ENCODE data around the gene PPP1R26.

The PPP1R26 gene

DNA sequence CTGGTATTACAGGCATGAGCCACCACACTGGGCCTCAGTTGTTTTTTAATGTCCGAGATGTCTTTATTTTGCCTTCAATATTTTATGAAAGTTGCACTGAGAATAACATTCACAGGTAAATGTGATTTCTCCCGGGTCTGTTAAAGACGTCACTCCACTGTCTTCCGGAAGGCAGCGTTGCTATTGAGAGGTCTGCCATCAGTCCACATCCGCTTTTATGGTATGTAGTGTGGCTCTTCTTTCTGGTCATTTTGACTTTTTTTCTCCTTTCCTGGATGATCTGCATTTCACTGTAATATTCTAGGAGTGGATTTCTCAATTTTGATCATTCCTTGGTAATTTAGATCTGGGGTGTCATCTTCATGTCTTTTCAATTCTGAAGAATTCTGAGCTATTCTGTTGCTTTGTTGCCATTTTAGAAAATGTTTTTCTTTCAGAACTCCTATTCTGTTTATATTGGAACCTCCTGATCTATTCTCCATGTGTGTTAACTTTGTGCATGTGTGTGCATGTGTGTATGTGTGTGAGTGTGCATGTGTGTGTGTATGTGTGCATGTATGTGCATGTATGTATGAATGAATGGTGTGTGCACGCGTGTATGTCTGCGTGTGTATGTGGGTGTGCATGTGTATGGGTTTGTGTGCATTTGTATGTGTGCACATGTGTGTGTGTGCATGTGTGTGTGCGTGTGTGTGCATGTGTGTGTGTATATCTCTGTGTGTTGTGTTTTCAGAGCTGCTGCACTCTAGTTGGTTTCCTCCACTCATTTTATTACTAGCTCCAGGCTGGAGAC lies 39.8 kb downstream of the PPP1R26 start:
- Histone ChIP-seq H3K27ac (ENCODE audit: low read depth, low read length) (no peak overlapping the region), H4K20me1 (ENCODE audit: low read depth, low read length) (no peaks in the 10 kb centered on the region), H3K27me3 (ENCODE audit: low read length) (no peaks in the 10 kb centered on the region), H3K9me3 (ENCODE audit: insufficient read depth, low read length) (no peaks in the 10 kb centered on the region), H3K79me2 (ENCODE audit: insufficient read depth, low read length) (no peaks in the 10 kb centered on the region), H3K4me3 (ENCODE audit: insufficient read depth, low read length, poor library complexity, severe bottlenecking) (no peak overlapping the region), H3K9me2 (replicated peaks; ENCODE audit: insufficient read depth, low read length) (no peaks in the 10 kb centered on the region), H3K9ac (ENCODE audit: low read length) (no peak overlapping the region), H3K4me2 (ENCODE audit: low read depth, low read length, poor library complexity, severe bottlenecking) (no peak overlapping the region), H3K36me3 (ENCODE audit: low read length) (no peaks in the 10 kb centered on the region), H3F3A (ENCODE audit: insufficient read depth) (no peaks in the 10 kb centered on the region), H2AFZ (ENCODE audit: low read depth, low read length, severe bottlenecking) (no peak overlapping the region)
- no peak for TF ChIP-seq EZH2phosphoT487 (conservative IDR thresholded peaks at IDR 0.05; ENCODE audit: low read length)
- TF ChIP-seq, protein P1, sequence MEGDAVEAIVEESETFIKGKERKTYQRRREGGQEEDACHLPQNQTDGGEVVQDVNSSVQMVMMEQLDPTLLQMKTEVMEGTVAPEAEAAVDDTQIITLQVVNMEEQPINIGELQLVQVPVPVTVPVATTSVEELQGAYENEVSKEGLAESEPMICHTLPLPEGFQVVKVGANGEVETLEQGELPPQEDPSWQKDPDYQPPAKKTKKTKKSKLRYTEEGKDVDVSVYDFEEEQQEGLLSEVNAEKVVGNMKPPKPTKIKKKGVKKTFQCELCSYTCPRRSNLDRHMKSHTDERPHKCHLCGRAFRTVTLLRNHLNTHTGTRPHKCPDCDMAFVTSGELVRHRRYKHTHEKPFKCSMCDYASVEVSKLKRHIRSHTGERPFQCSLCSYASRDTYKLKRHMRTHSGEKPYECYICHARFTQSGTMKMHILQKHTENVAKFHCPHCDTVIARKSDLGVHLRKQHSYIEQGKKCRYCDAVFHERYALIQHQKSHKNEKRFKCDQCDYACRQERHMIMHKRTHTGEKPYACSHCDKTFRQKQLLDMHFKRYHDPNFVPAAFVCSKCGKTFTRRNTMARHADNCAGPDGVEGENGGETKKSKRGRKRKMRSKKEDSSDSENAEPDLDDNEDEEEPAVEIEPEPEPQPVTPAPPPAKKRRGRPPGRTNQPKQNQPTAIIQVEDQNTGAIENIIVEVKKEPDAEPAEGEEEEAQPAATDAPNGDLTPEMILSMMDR (IDR thresholded peaks at IDR 0.05; ENCODE audit: insufficient read depth, low read length, poor library complexity, severe bottlenecking) = no peak

DNA sequence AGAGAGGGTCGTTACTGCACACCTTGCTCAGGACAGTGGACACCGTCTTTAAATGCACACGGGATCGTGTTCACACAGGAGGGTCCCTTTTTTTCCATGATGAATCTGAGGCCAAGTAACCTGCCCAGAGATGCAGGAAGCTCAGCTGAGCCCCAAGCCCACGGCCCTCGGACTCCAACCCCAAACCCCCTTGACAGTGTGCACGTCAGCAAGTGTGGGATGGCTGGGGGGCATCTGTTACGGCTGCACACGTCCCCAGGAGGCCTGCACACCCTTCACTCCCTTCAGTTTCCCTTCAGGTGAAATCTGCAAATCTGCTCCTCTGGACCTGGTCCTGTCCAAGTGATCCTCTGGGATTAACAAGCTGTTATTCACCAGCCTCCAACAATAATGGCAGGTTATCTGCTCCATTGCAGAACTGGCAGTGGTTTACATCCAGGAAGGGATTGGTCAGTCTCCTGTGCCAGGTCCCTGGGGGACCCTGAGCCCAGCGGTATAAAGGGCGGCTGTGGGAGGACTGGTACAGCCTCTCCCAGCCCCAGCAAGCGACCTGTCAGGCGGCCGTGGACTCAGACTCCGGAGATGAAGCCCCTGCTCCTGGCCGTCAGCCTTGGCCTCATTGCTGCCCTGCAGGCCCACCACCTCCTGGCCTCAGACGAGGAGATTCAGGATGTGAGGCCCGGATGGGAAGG lies 41.5 kb downstream of the PPP1R26 start, which contains the start of gene LCN1:
Gene LCN1 (plus strand): TSS at position 525 of the 692 bp plus-strand sequence. CDS start 58 bp downstream, at position 583.
- Histone ChIP-seq H3K9ac (ENCODE audit: low read length) (no peak within 1 kb of the TSS), H3K9me2 (replicated peaks; ENCODE audit: insufficient read depth, low read length) (no peaks in the 10 kb centered on the region), H3K4me3 (ENCODE audit: insufficient read depth, low read length, poor library complexity, severe bottlenecking) (no peak within 1 kb of the TSS), H3K27ac (ENCODE audit: low read depth, low read length) (no peak within 1 kb of the TSS), H2AFZ (ENCODE audit: low read depth, low read length, severe bottlenecking) (no peak within 1 kb of the TSS), H3K4me2 (ENCODE audit: low read depth, low read length, poor library complexity, severe bottlenecking) (no peak within 1 kb of the TSS), H3K9me3 (ENCODE audit: insufficient read depth, low read length) (no peaks in the 10 kb centered on the region), H4K20me1 (ENCODE audit: low read depth, low read length) (no peaks in the 10 kb centered on the region), H3K27me3 (ENCODE audit: low read length) (no peaks in the 10 kb centered on the region), H3K36me3 (ENCODE audit: low read length) (no peaks in the 10 kb centered on the region), H3K79me2 (ENCODE audit: insufficient read depth, low read length) (no peaks in the 10 kb centered on the region), H3F3A (ENCODE audit: insufficient read depth) (no peaks in the 10 kb centered on the region)
- no peak for TF ChIP-seq EZH2phosphoT487 (conservative IDR thresholded peaks at IDR 0.05; ENCODE audit: low read length)
- TF ChIP-seq, protein P1 (IDR thresholded peaks at IDR 0.05; ENCODE audit: insufficient read depth, low read length, poor library complexity, severe bottlenecking) = no peak

DNA sequence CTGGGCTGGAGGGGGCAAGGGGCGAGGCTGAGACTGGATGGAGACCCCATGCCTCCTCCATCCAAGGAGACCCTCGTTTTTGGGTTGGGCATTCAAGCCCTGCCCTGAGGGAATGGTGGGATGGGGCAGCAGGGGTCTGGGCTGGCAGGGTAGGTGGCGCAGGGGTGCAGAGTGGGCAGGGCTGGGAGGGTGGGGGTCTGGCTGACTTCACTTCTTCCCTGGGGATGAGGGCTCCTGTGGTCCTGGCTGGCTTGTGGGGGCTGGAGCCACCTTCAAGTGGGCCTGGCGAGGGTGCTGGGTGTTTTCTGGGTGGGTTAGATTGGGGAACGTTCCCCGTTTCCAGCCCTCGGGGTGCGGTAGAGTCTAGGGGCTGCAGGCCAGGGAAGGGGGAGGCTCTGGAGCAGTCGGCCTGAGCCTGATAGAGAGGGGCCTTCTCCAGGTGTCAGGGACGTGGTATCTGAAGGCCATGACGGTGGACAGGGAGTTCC lies 42.1 kb downstream of the PPP1R26 start:
- no peak overlapping the region for H3K9ac ChIP-seq (ENCODE audit: low read length)
- no peaks in the 10 kb centered on the region for H3F3A ChIP-seq (ENCODE audit: insufficient read depth)
- H3K27ac ChIP-seq (ENCODE audit: low read depth, low read length) = no peak overlapping the region
- no peak overlapping the region for H3K4me3 ChIP-seq (ENCODE audit: insufficient read depth, low read length, poor library complexity, severe bottlenecking)
- H3K79me2 ChIP-seq (ENCODE audit: insufficient read depth, low read length) = no peaks in the 10 kb centered on the region
- H3K27me3 ChIP-seq (ENCODE audit: low read length) = no peaks in the 10 kb centered on the region
- H2AFZ ChIP-seq (ENCODE audit: low read depth, low read length, severe bottlenecking) = no peak overlapping the region
- TF ChIP-seq, protein P1 (IDR thresholded peaks at IDR 0.05; ENCODE audit: insufficient read depth, low read length, poor library complexity, severe bottlenecking) = no peak
- TF ChIP-seq EZH2phosphoT487 (conservative IDR thresholded peaks at IDR 0.05; ENCODE audit: low read length) = no peak
- H3K9me2 ChIP-seq (replicated peaks; ENCODE audit: insufficient read depth, low read length) = no peaks in the 10 kb centered on the region
- no peaks in the 10 kb centered on the region for H3K9me3 ChIP-seq (ENCODE audit: insufficient read depth, low read length)
- H4K20me1 ChIP-seq (ENCODE audit: low read depth, low read length) = no peaks in the 10 kb centered on the region
- H3K36me3 ChIP-seq (ENCODE audit: low read length) = no peaks in the 10 kb centered on the region
- H3K4me2 ChIP-seq (ENCODE audit: low read depth, low read length, poor library complexity, severe bottlenecking) = no peak overlapping the region
